ENCODE measurements around the gene VWA8.
A peak's percentile ranks its signal among the peaks of the same experiment; 100 is the strongest.
"Not testable (repeated sequence)": the region's sequence is repeated elsewhere in the genome, so short reads cannot be mapped to it uniquely, and the experiment has no call there.

Gene VWA8

DNA sequence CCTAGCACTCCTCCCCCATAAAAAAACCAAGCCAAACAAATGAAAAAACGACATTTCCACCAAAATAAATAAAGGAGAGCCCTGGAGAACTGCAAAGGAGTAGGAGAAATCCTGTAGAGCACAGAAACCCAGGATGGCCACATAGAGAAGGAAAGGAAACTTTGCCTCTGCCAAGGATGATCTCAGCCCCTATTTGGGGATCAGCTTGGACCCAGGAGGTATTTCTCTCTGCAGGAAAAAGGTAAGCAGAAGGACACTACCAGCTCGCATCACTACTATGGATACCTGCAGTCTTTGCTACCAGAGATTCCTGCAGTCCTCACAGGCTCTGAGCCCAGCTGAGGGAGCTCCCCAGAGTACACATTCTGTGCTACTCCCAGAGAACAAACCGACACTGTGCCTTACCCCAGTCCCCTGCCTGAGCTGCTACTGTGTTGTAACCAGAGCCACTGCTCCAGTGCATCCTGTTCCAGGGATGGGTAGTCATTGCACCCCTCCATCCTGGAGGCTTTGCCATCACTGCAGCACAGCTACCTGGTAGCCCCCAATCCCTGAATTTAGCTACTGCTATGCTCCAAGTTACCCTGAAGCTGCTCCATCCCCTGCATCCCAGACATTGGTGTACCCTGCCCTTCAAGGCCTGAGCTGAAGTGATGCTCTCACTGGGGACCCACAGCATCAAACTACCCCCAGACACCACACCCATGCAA lies 41.7 kb downstream of the VWA8 start:
- no peak for DNase-seq

DNA sequence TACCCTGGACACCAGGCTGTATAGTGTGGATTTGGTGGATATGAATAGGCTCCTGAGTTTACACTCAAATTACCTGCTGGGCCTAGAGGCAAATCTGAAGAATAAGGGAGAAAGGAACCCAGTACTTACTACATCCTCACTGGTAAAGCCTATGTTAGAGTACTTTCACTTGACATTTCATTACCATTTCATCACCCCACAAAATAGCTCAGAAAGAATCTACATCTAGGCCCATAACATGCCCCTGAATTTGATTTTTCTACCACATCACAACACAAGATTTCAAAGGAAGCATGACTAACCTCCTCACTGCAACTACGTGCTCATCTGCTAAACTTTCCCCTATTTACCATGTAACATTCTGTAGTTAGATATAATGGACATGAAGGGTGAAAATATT lies 43.3 kb downstream of the VWA8 start:
- DNase-seq: no peak

DNA sequence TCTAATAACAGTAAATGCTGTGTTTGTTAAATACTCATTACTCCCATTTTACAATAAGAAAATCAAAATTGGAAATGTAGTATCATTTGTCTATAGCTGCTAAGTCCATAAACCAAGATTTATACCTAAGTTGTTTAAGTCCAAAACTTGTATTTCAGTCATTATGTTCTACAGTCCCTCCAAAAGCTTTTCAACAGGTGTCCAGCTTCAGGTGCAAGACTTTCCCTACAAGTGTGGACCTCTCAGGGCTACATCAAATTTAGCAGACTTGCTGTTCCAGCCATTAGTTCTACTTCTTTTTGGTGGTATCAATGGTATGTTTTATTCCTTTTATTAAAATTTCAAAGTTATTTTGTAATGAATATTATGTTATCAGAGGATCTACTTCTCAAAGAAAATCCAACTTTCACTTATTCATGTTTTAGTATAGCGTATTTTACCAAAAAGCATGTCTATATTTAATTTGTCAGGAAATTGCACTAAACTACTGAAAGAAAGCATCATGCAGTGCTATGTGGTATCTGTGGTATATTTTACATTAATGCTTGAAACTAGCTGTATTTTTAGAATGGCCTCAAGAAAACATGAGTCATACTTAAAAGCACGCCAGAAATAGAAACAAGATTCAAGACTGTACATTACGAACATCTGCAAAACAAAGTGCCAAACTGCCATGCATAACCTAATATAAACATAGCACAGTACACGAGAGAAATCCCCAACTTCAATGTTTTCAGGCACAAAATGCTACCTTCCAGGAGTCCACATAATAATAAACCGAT lies 44.5 kb downstream of the VWA8 start:
- no peak for DNase-seq

DNA sequence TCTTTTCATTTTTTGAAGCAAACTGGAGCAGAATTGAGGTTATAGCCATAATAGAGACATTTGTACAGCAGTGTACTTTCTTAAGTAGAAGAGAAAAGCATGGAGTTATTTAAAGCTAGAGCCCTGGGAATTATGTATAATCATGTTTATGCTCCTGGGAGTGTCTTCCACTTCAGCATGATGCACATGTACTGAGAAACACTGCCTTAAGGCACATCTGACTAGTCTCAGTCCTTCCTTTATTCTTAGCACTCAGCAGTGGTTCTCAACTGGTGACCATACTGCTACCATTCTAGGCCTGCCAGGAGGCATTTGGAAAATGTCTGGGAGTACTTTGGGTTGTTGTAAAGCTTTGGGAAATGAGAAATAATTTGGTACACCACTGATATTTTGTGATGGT lies 45.8 kb downstream of the VWA8 start:
- no peak for DNase-seq

DNA sequence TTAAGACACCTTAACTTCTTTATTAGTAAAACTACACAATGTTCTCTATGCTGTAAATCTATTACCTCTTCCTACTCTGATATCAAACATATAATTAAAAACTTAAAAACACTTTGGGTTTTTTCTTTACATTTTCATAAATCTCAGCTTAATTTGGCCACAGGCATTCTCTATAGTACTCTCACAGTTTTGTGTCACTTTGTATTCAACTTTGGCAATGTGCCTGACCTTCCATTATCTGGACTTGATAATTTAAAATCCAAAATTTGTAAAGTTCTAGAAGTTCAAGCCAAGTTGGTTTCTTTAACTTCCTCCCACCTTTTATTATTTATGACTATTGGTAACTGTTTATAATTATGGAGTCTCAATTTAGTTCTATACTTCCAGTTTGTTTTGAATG lies 46.4 kb downstream of the VWA8 start:
- DNase-seq: no peak

DNA sequence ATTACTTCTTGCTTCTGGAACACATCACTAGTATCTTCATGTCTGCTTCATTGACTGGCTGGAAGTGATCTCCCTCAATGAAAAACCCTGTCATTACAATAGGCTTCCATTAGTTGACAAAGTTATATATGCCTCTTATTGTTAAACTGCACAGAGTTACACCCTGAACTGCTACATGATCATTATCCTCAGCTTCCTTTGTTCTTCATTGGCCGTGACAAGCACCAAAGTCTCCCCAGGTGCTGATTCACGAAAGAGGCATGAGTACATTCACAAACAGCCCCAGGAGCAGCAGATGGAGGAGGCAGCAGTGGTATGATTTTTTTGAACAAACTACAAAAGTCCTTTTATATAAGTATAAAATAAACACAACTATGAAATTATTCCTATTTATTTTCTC lies 51.4 kb downstream of the VWA8 start:
- DNase-seq: no peak

DNA sequence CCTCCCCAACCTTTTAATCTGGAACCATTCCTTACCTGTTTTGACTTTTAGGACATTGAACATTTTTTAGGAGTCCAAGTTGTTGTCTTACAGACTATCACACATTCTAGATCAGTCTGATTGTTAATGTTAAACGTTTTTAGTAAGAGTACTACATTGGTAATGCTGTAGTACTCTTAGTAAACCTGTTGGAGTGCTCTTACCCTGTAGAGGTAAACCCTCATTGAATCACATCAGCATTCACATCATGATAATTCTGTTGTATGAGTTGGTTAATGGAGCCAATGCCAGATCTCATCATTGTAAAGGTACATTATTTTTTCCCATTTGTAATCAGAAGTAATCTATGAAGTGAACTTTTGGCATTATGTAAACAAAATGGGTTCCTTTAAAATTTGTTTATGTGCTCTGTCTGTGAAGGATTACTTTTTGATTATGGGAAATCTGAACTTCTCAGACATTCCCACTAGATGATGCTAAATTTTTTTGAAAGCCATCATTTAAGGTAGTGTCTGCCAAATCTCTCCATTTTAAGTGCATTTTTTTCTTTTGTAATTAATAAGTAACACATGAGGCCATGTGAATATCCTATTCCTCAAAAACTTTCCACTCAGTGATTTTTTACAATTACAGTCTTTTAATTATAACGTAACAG lies 55.2 kb downstream of the VWA8 start:
- DNase-seq: no peak

DNA sequence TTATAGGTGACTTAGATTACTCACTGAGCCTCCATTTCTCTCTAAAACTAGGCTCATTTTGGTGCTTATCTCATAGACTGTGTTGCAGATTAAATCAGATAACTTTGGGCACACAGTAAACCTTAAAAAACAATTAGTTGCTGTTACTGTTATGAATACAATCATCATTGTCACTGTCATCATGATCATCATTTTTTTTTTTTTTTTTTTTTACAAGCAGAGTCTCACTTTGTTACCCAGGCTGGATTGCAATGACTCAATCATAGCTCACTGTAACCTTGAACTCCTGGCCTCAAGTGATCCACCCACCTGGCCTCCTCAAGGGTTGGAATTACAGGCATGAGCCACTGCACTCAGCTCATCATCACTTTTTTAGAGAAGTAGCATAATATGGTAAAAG lies 60.0 kb downstream of the VWA8 start:
- DNase-seq: peak; percentile 69

DNA sequence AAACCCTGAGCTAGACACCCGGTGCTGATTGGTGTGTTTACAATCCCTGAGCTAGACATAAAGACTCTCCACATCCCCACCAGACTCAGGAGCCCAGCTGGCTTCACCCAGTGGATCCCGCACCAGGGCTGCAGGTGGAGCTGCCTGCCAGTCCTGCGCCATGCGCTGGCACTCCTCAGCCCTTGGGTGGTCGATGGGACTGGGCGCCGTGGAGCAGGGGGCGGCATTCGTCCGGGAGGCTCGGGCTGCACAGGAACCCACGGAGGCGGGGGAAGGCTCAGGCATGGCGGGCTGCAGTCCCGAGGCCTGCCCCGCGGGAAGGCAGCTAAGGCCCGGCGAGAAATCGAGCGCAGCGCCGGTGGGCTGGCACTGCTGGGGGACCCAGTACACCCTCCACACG lies 62.5 kb downstream of the VWA8 start:
- DNase-seq: not testable (repeated sequence)

DNA sequence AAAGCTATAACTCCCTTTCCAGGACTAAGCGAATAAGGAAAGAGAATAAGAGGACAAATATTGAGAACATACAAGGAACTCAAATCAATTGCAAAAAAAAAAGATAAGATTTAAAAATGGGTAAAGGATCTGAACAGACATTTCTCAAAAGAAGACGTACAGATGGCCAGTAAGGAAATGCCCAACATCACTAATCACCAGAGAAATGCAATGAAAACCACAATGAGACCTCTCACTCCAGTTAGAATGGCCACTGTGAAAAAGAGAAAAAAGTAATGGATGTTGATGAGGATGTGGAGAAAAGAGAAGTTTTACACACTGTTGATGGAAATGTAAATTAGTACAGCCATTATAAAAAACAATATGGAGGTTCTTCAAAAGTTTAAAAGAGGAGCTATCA lies 63.8 kb downstream of the VWA8 start:
- no peak for DNase-seq

DNA sequence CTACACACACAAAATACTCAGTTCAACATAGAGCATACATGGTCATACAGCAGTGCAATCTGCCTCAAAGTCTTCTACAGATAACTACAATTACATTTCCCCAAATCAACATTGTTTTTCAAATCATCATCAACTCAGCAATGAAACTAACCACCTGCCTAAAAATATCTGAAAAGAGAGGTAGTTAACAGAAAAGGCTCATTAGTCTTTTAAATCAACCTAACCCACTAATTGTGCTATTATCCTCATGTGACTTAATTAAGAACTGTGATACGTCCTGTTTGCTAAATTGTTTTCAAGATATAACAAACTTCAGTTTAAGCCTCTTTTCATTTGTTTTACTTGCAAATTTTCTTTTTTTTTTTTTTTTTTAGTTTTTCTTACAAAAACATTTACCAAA lies 65.4 kb downstream of the VWA8 start:
- no peak for DNase-seq

DNA sequence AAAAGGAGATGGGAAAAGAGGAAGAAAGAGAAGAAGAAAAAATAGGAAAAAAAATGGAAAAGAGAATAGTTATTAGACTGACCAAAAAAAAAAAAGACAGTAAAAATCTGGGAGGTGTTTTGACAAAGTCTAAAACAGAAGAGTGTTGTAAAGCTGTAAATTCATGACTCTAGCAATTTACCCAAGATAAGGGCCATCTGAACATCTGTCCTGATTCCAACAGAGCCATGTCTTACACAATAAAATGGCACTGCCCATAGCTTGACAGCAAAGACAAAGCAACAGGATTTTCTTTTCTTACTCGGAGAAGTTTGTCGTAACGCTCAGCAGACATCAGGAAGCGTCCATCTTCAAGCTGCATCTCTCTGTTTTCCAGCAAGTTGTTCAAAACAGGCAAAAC lies 69.8 kb downstream of the VWA8 start:
- DNase-seq: no peak

DNA sequence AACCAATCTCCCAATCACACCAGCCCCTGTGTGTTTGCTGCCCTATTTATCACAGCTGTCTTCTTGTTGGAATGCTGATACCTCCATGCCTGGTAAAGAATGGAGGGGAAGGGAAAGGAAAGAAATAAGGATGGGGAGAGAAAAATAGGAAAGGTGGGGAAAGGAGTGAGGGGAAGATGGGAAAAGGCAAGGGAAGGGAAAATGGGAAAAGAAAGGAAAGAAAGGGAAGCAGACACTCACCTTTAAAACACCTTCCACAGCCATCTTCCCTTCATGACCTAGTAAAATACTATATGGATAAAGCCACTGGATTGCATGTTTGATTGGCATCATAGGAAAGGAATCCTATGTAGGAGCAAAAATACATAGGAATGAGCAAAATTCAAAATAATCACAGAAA lies 77.8 kb downstream of the VWA8 start:
- no peak for DNase-seq

DNA sequence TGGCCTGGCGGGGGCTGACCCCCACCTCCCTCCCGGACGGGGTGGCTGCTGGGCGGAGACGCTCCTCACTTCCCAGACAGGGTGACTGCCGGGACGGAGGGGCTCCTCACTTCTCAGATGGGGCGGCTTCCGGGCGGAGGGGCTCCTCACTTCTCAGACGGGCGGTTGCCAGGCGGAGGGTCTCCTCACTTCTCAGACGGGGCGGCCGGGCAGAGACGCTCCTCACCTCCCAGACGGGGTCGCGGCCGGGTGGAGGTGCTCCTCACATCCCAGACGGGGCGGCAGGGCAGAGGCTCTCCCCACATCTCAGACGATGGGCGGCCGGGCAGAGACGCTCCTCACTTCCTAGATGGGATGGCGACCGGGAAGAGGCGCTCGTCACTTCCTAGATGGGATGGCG lies 79.0 kb downstream of the VWA8 start:
- not testable (repeated sequence) for DNase-seq

DNA sequence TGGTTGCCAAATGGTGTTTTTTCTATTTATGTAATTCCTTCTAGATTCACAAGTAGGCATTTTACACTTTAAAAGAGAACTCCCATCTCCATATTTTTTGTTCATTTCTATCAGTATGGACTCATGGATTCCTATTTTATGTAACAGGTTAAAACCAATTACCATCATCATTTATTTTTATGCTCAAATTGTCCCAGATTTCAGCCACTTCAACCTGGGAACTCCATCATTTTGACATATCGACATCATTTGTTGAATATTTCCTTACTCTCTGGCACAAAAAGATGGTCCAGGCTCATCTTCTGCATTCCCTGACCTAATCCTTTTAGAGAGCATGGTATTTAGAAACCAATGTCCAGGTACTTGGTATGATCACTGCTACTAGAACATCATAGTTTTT lies 79.9 kb downstream of the VWA8 start:
- DNase-seq: no peak

DNA sequence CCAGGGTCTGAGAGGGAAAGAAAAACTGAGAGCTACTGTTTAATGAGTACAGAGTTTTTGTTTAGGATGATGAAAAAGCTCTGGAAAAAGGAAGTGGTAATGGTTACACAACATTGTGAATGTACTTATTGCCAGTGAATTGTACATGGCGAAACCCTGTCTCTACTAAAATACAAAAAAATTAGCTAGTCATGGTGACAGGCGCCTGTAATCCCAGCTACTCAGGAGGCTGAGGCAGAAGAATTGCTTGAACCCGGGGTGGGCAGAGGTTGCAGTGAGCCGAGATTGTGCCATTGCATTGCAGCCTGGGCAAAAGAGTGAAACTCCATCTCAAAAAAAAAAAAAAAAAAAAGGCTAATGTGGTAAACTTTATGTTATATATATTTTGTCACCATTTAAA lies 96.3 kb downstream of the VWA8 start:
- no peak for DNase-seq

DNA sequence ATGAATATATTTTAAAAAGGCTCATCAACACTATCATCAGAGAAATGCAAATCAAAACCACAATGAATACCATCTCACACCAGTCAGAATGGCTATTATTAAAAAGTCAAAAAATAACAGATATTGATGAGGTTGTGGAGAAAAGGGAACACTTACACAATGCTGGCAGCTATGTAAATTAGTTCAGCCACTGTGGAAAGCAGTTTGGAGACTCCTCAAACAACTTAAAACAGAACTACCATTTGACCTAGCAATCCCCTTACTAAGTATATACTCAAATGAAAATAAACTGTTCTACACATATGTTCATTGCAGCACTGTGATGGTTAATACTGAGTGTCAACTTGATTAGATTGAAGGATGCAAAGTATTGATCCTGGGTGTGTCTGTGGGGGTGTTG lies 98.2 kb downstream of the VWA8 start:
- DNase-seq: not testable (repeated sequence)

DNA sequence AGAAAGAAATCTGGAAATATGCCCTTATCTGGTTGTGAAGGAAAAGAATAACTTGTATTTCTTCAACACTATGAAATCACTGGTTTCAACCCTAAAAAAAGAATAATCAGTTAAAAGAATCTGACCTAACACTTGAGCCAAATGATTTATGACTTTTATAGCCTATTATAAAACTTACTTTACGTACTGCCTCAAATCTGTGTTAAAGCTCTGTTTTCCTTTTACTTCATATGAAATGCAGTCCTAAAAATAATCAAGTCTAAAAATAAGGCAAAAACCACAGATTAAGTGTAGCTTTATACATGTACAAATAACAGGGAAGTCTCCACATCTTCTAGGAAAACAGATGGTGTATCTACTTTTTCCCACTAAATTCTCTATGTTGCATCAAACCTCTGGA lies 101.3 kb downstream of the VWA8 start:
- DNase-seq: no peak

DNA sequence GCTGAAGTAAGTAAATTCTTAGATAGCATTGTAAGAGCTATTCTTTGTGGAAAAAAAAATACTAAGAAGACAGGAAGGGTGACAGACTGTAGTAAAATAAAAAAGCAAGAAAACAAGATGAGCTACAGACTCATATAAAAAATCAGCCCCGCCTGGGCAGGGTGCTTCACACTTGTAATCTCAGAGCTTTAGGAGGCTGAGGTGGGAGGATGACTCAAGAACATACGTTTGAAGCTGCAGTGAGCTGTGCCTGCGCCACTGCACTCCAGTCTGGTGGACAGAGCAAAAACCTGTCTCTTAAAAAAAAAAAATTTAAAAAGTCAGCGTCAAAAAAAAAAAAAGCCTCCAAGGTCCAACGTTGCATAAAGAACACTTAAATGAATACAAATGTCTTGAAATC lies 102.1 kb downstream of the VWA8 start:
- DNase-seq: no peak

DNA sequence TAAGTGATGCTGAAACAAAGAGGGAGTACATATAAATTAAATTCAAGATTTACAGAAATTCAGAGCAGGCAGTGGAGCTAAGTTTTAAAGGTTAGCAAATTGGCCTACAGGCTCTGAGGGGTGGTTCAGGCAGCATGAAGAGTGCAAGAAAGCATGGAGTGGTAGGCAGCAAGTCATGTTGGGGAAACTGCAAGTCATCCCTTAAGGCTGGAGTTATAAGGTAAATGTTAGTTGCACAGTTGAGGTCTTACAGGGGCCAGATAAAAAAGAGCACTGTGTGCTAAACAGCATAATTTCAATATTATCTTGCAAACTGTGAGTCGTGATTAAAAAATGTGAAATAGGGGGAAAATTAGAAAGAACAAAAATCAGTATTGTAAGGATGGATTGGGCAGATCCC lies 106.2 kb downstream of the VWA8 start:
- no peak for DNase-seq

DNA sequence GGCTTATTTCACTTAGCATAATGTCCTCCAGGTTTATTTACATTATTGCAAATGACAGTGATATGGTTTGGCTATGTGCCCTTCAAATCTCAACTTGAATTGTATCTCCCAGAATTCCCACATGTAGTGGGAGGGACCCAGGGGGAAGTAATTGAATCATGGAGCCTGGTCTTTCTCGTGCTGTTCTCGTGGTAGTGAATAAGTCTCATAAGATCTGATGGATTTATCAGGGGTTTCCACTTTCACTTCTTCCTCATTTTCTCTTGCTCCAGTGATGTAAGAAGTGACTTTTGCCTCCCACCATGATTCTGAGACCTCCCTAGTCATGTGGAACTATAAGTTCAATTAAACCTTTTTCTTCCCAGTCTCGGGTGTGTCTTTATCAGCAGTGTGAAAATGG lies 109.6 kb downstream of the VWA8 start:
- no peak for DNase-seq

DNA sequence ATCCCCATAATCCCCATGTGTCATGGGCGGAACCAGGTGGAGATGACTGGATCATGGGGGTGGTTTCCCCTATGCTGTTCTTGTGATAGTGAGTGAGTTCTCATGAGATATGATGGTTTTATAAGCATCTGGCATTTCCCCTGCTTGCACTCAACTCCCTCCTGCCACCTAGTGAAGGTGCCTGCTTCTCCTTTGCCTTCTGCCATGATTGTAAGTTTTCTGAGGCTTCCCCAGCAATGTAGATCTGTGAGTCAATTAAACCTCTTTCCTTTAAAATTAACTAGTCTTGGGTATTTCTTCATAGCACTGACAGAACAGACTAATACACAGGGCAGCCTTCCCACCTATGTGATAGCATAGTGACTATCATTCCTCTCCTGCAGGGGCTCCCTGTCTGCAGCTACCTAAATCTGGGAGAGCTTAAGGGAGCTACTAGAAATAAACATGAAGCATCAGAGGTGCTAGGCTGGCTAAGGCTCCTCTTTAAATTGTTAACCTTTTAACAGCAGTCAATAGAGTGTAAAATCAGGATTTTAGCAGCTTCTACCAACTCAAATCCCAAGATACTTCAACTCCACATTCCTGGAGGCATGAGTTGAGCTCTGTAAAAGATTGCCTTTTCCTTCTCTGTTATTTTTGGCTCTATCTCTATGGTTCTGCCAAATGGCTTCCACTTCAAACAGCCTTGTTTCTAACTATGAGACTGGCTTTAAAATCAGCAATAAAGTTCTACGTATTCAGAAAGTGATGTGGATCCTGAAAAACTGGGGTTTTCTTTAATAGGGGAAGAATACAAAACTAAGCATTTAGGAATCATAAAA lies 112.3 kb downstream of the VWA8 start:
- no peak for DNase-seq

DNA sequence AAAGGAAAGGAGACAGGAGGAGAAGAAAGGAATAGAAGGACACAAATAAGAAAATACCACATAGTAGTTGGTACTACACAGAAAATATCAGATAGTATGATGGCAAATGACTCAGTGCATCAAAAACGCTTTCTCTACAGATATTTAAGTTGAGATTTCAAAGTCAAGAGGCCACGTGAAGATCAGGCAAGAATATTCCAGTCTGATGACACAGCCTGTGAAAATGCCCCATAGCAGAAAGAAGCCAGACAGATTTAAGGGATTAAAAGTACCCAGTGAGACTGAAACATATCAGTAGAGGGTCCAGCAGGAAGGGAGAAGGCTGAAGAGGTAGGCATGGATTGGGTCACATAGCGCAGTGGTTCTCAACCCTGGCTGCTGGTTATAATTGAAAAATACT lies 113.7 kb downstream of the VWA8 start:
- DNase-seq: no peak
